HCT116 (cell line): ENCODE results near the gene C19orf25. TPM values are rescaled to one million over a fixed set of nuclear protein-coding genes. Genes with fewer than 3 reads are reported as not detected.

ENCODE experiments used
- ATAC-seq: fragments of 200-7000 bp; cut with Tn5 transposase; 2 replicates; pipeline ENCODE4 v1.9.1; 2020; ENCODE audit warnings: mild to moderate bottlenecking, moderate library complexity
- BruUV-seq: library from RNA; stranded (reverse); fragments of 400-500 nt; replicated peaks from 2 replicates; lab custom pipeline; 2021; lab: Mats Ljungman, UMichigan
- CTCF ChIA-PET: fragments of 300-600 bp; sonication (Branson Sonifier 250); formaldehyde crosslinking; loops from one replicate; lab custom pipeline; 2021; ENCODE audit warnings: antibody characterized with exemption; lab: Charles Lee
- POLR2A ChIA-PET: fragments of 300-600, 350-600 bp; sonication (Branson Sonifier 250); formaldehyde crosslinking; loops from one replicate; lab custom pipeline; 2021; ENCODE audit warnings: antibody characterized with exemption; lab: Charles Lee
- RAD21 ChIA-PET, 2 experiments: fragments of 300-600 bp; sonication (Branson Sonifier 250); formaldehyde crosslinking; loops; one replicate each; lab custom pipeline; 2023; ENCODE audit warnings: low total read pairs in 2 of 2; ENCODE audit not compliant: uncharacterized antibody in 2 of 2, unreplicated experiment in 2 of 2, low non-redundant PET in 1 of 2; lab: Charles Lee
- DNase-seq: peaks from one replicate; pipeline ENCODE4 v3.0.0-alpha.2; 2010; ENCODE audit warnings: low read depth, low spot score
- H2AFZ ChIP-seq: fragments of 200-600 bp; shearing (Covaris generic), sonication (generic); 2 replicates; pipeline ENCODE4 v1.6.1; 2017; ENCODE audit warnings: low read depth, mixed run types, mixed read lengths, antibody characterized with exemption, low read length; ENCODE audit not compliant: poor library complexity, severe bottlenecking
- H3K27ac ChIP-seq: 2 replicates; pipeline ENCODE4 v1.5.1; 2012; ENCODE audit warnings: low read depth, low read length
- H3K27me3 ChIP-seq: fragments of 200-600 bp; sonication (generic); 2 replicates; pipeline ENCODE4 v1.6.1; 2016; ENCODE audit warnings: mixed run types, low read length, mixed read lengths; ENCODE audit not compliant: insufficient read depth
- H3K36me3 ChIP-seq, 2 experiments: fragments of 200-500 bp in 1 of 2; fragments of 200-600 bp in 1 of 2; sonication (Bioruptor generic) in 1 of 2; sonication (generic) in 1 of 2; 2 replicates each; pipeline versions ENCODE4 v1.5.1 to v1.6.1; 2014 to 2016; ENCODE audit warnings: low read length in 2 of 2, inconsistent platforms in 1 of 2, mixed read lengths in 1 of 2, mixed run types in 1 of 2; ENCODE audit not compliant: insufficient read depth in 2 of 2, control insufficient read depth in 1 of 2
- H3K4me1 ChIP-seq, 2 experiments: fragments of 200-600 bp in 1 of 2; sonication (generic) in 1 of 2; 2 replicates each; pipeline versions ENCODE4 v1.5.1 to v1.6.1; 2012 to 2017; ENCODE audit warnings: low read length in 2 of 2, inconsistent platforms in 1 of 2, mild to moderate bottlenecking in 1 of 2, mixed read lengths in 1 of 2, mixed run types in 1 of 2, moderate library complexity in 1 of 2; ENCODE audit not compliant: insufficient read depth in 2 of 2, control insufficient read depth in 1 of 2
- H3K4me2 ChIP-seq: fragments of 200-600 bp; sonication (generic); 2 replicates; pipeline ENCODE4 v1.6.1; 2017; ENCODE audit warnings: mixed run types, low read length, mixed read lengths
- H3K4me3 ChIP-seq, 2 experiments: fragments of 200-600 bp in 1 of 2; sonication (generic) in 1 of 2; replicated peaks in 1 of 2; 2 replicates each; pipeline ENCODE4 v1.5.1; 2011 to 2016; ENCODE audit warnings: low read length in 2 of 2, control low read depth in 1 of 2, low read depth in 1 of 2, mild to moderate bottlenecking in 1 of 2, mixed read lengths in 1 of 2, mixed run types in 1 of 2
- H3K79me2 ChIP-seq: fragments of 200-600 bp; sonication (generic); 2 replicates; pipeline ENCODE4 v1.6.1; 2017; ENCODE audit warnings: mild to moderate bottlenecking, mixed run types, low read length, moderate library complexity, mixed read lengths; ENCODE audit not compliant: insufficient read depth
- H3K9ac ChIP-seq: fragments of 200-600 bp; sonication (generic); 2 replicates; pipeline ENCODE4 v1.6.1; 2016; ENCODE audit warnings: low read length, mixed read lengths
- H3K9me2 ChIP-seq: fragments of 200-600 bp; sonication (generic), shearing (Covaris generic); 2 replicates; pipeline ENCODE4 v1.6.1; 2017; ENCODE audit warnings: mixed run types, mild to moderate bottlenecking, moderate library complexity; ENCODE audit not compliant: insufficient read depth
- H3K9me3 ChIP-seq, 2 experiments: fragments of 200-500 bp in 1 of 2; fragments of 200-600 bp in 1 of 2; sonication (Bioruptor generic) in 1 of 2; sonication (generic) in 1 of 2; 2 replicates each; pipeline ENCODE4 v1.6.1; 2014 to 2017; ENCODE audit warnings: low read length in 2 of 2, mixed read lengths in 2 of 2, inconsistent platforms in 1 of 2, low read depth in 1 of 2, mild to moderate bottlenecking in 1 of 2, mixed run types in 1 of 2, moderate library complexity in 1 of 2; ENCODE audit not compliant: control insufficient read depth in 1 of 2, insufficient read depth in 1 of 2
- H4K20me1 ChIP-seq: fragments of 200-600 bp; sonication (generic), shearing (Covaris generic); 2 replicates; pipeline ENCODE4 v1.6.1; 2017; ENCODE audit warnings: mixed run types, mild to moderate bottlenecking, moderate library complexity; ENCODE audit not compliant: insufficient read depth
- ATF3 ChIP-seq: IDR thresholded peaks from 2 replicates; pipeline ENCODE4 v1.6.1; 2012
- CBX3 ChIP-seq: IDR thresholded peaks from 2 replicates; pipeline ENCODE4 v1.6.1; 2012; ENCODE audit warnings: low read depth
- CEBPB ChIP-seq: IDR thresholded peaks from 2 replicates; pipeline ENCODE4 v1.6.1; 2012; ENCODE audit warnings: low read depth
- CTCF ChIP-seq, 3 experiments: fragments of 200-600 bp in 1 of 3; sonication (generic) in 1 of 3; IDR thresholded peaks in 2 of 3; conservative IDR thresholded peaks in 1 of 3; 2 replicates each; pipeline ENCODE4 v1.5.1; 2012 to 2017; ENCODE audit warnings: low read depth in 2 of 3, low read length in 2 of 3, antibody characterized with exemption in 1 of 3, borderline replicate concordance in 1 of 3, control low read depth in 1 of 3, mild to moderate bottlenecking in 1 of 3, mixed read lengths in 1 of 3, mixed run types in 1 of 3, moderate library complexity in 1 of 3; ENCODE audit not compliant: insufficient read depth in 1 of 3
- ELF1 ChIP-seq: IDR thresholded peaks from 2 replicates; pipeline ENCODE4 v1.6.1; 2012; ENCODE audit warnings: low read depth, borderline replicate concordance
- EZH2phosphoT487 ChIP-seq: fragments of 200-600 bp; IDR thresholded peaks from 2 replicates; pipeline ENCODE4 v1.6.1; 2018; ENCODE audit warnings: antibody characterized with exemption, borderline replicate concordance
- JUND ChIP-seq: IDR thresholded peaks from 2 replicates; pipeline ENCODE4 v1.6.1; 2012
- POLR2A ChIP-seq: IDR thresholded peaks from 2 replicates; pipeline ENCODE4 v1.7.0; 2011; ENCODE audit warnings: borderline replicate concordance; ENCODE audit not compliant: insufficient read depth, insufficient read length; ENCODE audit errors: extremely low read depth
- POLR2AphosphoS5 ChIP-seq: IDR thresholded peaks from 2 replicates; pipeline ENCODE4 v1.6.1; 2011; ENCODE audit warnings: mild to moderate bottlenecking, low read depth, low read length, moderate library complexity
- RAD21 ChIP-seq: IDR thresholded peaks from 2 replicates; pipeline ENCODE4 v1.6.1; 2012; ENCODE audit warnings: low read depth, mild to moderate bottlenecking
- SIN3A ChIP-seq: IDR thresholded peaks from 2 replicates; pipeline ENCODE4 v1.6.1; 2012; ENCODE audit warnings: low read depth
- SP1 ChIP-seq: IDR thresholded peaks from 2 replicates; pipeline ENCODE4 v1.6.1; 2012; ENCODE audit warnings: low read depth
- TCF7L2 ChIP-seq: IDR thresholded peaks from 2 replicates; pipeline ENCODE4 v1.7.0; 2011; ENCODE audit warnings: borderline replicate concordance, inconsistent platforms; ENCODE audit not compliant: insufficient read depth, insufficient read length; ENCODE audit errors: extremely low read depth
- YY1 ChIP-seq: IDR thresholded peaks from 2 replicates; pipeline ENCODE4 v1.6.1; 2011; ENCODE audit warnings: low read length, low read depth, moderate library complexity, mild to moderate bottlenecking; ENCODE audit not compliant: insufficient replicate concordance; ENCODE audit errors: extremely low read depth
- ZFX ChIP-seq: fragments of 450-650 bp; IDR thresholded peaks from 2 replicates; pipeline ENCODE4 v1.6.1; 2017
- ZNF274 ChIP-seq: fragments of 200-500 bp; sonication (Bioruptor generic); IDR thresholded peaks from 2 replicates; pipeline ENCODE4 v1.6.1; 2014; ENCODE audit warnings: mild to moderate bottlenecking, low read depth, low read length, inconsistent platforms
- intact Hi-C: fragments of 100-400 bp; cut with micrococcal nuclease; formaldehyde crosslinking; loops from 2 replicates; pipeline ENCODE4 v1.10.0; 2022
- total RNA-seq: library from RNA; stranded (reverse); gene quantifications from one replicate; pipeline ENCODE4 v1.2.1, GENCODE V29; 2021; ENCODE audit not compliant: unreplicated experiment
- TF ChIP-seq, protein P1 (sequence below): IDR thresholded peaks from 2 replicates; pipeline ENCODE4 v1.6.1; 2011; ENCODE audit warnings: mild to moderate bottlenecking, low read length, moderate library complexity; ENCODE audit not compliant: insufficient replicate concordance; ENCODE audit errors: extremely low read depth
- TF ChIP-seq, protein P2 (sequence below): IDR thresholded peaks from 2 replicates; pipeline ENCODE4 v1.6.1; 2012; ENCODE audit warnings: low read depth

C19orf25 gene
- total RNA-seq, 1 experiment from 2014 or later: 48.8 TPM

GRCh38 chr19:1455336-1456120, 23.5 kb downstream of the C19orf25 start:
- Histone ChIP-seq H3K9ac (peak overlapping the region; percentile 50), H3K79me2 (no peaks in the 10 kb centered on the region), H3K4me1 (peaks cover 23 to 47% of the 10 kb centered on the region in 2 experiments), H3K4me2 (peak overlapping the region; percentile 93), H3K27me3 (no peaks in the 10 kb centered on the region; the same call in 1 of the 2 replicates), H2AFZ (no peak overlapping the region), H3K9me2 (no peaks in the 10 kb centered on the region), H4K20me1 (no peaks in the 10 kb centered on the region), H3K36me3 (peaks cover 0 to 3% of the 10 kb centered on the region in 2 experiments; a peak in 1 of 4 replicates), H3K27ac (peak overlapping the region; percentile 65), H3K9me3 (no peaks in the 10 kb centered on the region), H3K4me3 (peak overlapping the region; percentile 40 to 62)
- no TSS peak for BruUV-seq
- ChIA-PET CTCF (interaction anchor here (0.9 to 4.0 kb wide), 9 partner anchors 11 to 370 kb away, joined by 3 to 49 read pairs (median 4); partner anchors contain the start of gene CIRBP), RAD21 (interaction anchor here in 1 of 2 experiments (1.1 kb wide), 1 partner anchor 10 kb away, joined by 4 read pairs; no protein-coding TSS in a partner anchor), POLR2A (interaction anchor here (0.6 to 3.3 kb wide), 12 partner anchors 9 to 566 kb away, joined by 3 to 28 read pairs (median 6); partner anchors contain the start of genes CIRBP and REEP6)
- intact Hi-C loops: loop anchor here (1.0 kb wide), 1 partner anchor 36 kb away; the partner anchor contains the start of gene REEP6
- ATAC-seq (peak; percentile 87), DNase-seq (peak; percentile 97)
- no peak for TF ChIP-seq TCF7L2
- peak; percentile 70 for TF ChIP-seq SP1
- no peak for TF ChIP-seq CBX3
- TF ChIP-seq ATF3: no peak
- TF ChIP-seq ZFX: no peak
- TF ChIP-seq EZH2phosphoT487: no peak
- TF ChIP-seq ELF1: no peak
- TF ChIP-seq, protein P1, sequence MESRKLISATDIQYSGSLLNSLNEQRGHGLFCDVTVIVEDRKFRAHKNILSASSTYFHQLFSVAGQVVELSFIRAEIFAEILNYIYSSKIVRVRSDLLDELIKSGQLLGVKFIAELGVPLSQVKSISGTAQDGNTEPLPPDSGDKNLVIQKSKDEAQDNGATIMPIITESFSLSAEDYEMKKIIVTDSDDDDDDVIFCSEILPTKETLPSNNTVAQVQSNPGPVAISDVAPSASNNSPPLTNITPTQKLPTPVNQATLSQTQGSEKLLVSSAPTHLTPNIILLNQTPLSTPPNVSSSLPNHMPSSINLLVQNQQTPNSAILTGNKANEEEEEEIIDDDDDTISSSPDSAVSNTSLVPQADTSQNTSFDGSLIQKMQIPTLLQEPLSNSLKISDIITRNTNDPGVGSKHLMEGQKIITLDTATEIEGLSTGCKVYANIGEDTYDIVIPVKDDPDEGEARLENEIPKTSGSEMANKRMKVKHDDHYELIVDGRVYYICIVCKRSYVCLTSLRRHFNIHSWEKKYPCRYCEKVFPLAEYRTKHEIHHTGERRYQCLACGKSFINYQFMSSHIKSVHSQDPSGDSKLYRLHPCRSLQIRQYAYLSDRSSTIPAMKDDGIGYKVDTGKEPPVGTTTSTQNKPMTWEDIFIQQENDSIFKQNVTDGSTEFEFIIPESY: no peak
- no peak for TF ChIP-seq ZNF274
- TF ChIP-seq, protein P2, sequence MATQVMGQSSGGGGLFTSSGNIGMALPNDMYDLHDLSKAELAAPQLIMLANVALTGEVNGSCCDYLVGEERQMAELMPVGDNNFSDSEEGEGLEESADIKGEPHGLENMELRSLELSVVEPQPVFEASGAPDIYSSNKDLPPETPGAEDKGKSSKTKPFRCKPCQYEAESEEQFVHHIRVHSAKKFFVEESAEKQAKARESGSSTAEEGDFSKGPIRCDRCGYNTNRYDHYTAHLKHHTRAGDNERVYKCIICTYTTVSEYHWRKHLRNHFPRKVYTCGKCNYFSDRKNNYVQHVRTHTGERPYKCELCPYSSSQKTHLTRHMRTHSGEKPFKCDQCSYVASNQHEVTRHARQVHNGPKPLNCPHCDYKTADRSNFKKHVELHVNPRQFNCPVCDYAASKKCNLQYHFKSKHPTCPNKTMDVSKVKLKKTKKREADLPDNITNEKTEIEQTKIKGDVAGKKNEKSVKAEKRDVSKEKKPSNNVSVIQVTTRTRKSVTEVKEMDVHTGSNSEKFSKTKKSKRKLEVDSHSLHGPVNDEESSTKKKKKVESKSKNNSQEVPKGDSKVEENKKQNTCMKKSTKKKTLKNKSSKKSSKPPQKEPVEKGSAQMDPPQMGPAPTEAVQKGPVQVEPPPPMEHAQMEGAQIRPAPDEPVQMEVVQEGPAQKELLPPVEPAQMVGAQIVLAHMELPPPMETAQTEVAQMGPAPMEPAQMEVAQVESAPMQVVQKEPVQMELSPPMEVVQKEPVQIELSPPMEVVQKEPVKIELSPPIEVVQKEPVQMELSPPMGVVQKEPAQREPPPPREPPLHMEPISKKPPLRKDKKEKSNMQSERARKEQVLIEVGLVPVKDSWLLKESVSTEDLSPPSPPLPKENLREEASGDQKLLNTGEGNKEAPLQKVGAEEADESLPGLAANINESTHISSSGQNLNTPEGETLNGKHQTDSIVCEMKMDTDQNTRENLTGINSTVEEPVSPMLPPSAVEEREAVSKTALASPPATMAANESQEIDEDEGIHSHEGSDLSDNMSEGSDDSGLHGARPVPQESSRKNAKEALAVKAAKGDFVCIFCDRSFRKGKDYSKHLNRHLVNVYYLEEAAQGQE: no peak
- TF ChIP-seq CTCF (IDR thresholded peaks at IDR 0.05 in 2 of 3, conservative IDR thresholded peaks at IDR 0.05 in 1 of 3; ENCODE audit: borderline replicate concordance in 1 of 3, insufficient read depth in 1 of 3, low read depth in 2 of 3, low read length in 2 of 3): no peak
- no peak for TF ChIP-seq CEBPB
- no peak for TF ChIP-seq YY1
- TF ChIP-seq POLR2A: peak; percentile 22
- TF ChIP-seq POLR2AphosphoS5: peak; percentile 67
- TF ChIP-seq RAD21: no peak
- TF ChIP-seq SIN3A: no peak
- TF ChIP-seq JUND: no peak
